Sciatic nerve (tissue), 2 donors: Measurements from ENCODE around the gene EXOSC3. TPM values are rescaled to one million over a fixed set of nuclear protein-coding genes. Genes with fewer than 3 reads are reported as not detected.
A peak's percentile ranks its signal among the peaks of the same experiment; 100 is the strongest.
"Not testable (repeated sequence)": the region's sequence is repeated elsewhere in the genome, so short reads cannot be mapped to it uniquely, and the experiment has no call there.

Experiments
- ATAC-seq: fragments of 200-7000 bp; cut with Tn5 transposase; one replicate; pipeline ENCODE4 v1.9.1; 2020; ENCODE audit warnings: mild to moderate bottlenecking, moderate library complexity
- DNase-seq: peaks from one replicate; pipeline ENCODE4 v3.0.0-alpha.2; 2020; ENCODE audit warnings: low spot score
- intact Hi-C: fragments of 100-400 bp; cut with DNase I; formaldehyde crosslinking; loops from one replicate; pipeline ENCODE4 v1.14.2; 2022
- total RNA-seq: library from RNA; stranded (reverse); fragmentation: NEBNext Ultra II Directional; extraction: Animal tissue kit (Norgen Biotek cat#: 25700); gene quantifications from one replicate; pipeline ENCODE4 v1.2.1, GENCODE V29; 2021
- donor health status: DM: no; HTN: no; CAD: no.
- donor health status: DM: no; HTN: no; CAD: no.

Gene EXOSC3
- total RNA-seq, 1 donor from 2014 or later = 28.0 TPM

DNA sequence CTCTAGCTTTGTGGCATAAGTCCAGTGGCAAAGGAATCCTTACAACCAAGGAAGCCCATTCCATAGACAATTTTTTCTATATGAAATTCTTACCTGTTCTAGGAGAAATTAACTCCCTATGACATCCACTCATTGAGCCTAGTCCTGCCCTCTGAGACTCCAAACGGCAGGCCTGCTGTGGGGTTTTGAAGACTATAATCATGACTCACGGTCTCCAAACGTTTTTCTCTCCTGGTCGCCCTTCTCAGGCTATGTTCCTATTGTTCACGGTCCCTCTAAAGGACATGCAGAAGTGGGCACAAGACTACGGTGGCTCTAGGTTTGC lies 611 bp downstream of the EXOSC3 start:
- intact Hi-C loops = no loop called here

DNA sequence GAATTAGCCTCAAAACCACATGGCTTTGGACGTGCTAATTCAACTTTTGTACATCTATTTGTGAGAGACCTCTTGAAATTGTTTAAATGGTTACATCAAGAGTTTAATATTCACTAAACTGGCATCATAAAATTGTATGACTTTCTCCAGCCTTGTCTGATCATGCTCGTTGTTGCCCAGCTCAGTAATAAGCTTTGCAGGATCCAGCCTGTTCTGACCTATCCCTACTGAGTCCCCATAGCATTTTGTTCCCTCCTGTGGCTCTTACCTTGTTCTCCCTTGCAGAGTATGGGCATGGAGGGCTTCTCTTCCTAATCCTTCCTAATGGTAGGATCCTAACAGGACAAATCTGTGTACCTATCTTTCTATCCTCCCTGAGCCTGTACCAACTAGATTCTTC lies 6.3 kb downstream of the EXOSC3 start:
- ATAC-seq = no peak
- no peak for DNase-seq
- intact Hi-C loops = no loop called here

More for the DNA sequence above, 611 bp downstream of the EXOSC3 start:
- DNase-seq (no peak), ATAC-seq (no peak)

DNA sequence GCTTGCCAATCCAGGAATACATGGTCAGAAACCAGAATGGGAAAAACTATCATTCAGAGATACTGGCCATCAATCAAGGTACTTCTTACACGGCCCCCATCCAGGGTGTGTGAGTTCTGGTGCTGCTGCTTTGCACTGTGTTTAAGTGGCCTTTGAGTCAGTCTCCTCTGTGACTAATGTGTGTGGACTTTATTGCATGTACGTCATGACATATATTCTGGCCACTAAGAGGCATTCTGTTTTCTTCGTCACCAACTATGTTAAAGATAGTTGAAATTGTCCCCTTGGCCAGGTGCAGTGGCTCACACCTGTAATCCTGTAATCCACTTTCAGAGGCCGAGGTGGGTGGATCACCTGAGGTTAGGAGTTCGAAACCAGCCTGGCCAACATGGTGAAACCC lies 8.5 kb downstream of the EXOSC3 start:
- intact Hi-C loops = no loop called here
- no peak for ATAC-seq
- DNase-seq = no peak

DNA sequence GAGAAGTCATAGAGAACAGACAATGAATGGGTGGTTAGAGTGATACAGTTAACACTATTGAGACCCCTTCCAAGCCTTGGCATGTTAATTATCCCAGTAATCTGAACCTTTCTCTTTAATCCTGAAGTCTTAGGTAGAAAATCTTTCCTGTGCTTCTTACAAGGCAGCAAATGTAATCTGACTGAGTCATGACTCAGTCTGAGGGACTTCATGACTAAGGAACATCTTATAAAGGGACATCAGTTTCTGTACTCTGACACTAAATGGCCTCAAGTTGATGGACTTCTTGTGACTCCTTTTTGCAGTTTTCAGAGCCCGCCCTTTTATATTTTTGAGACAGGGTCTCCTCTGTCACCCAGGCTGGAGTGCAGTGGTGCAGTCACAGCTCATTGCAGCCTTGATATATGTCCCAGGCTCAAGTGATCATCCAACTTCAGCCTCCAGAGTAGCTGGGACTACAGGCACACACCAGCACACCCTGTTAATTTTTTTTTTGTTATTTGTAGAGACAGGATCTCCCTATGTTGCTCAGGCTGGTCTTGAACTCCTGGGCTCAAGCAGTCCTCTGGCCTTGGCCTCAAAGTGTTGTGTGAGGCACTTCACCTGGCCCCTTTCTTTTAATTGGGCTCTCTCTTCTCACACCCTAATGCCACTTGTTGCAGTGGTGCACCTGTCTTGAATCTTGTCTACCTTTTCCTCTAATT lies 9.5 kb downstream of the EXOSC3 start:
- ATAC-seq = no peak
- intact Hi-C loops = no loop called here
- DNase-seq = no peak

DNA sequence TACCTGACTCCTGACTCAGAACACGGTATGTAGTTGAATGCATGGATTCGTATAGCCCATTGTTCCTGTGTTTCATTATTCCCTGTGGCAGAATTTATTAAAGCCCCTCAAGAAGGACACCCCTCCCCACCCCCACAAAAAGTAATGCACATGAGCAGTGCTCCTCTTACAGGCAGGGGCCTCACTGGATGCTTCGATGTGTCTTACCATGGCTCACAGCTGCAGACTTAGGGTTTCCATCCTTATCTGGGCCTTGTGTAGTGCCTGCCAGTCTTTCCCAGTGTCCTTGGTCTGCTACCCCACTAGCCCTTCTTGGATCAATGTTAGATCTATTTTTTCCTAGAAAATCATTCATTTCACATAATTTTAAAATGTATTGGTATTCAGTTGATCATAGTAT lies 14.9 kb downstream of the EXOSC3 start:
- intact Hi-C loops = no loop called here
- DNase-seq (no peak), ATAC-seq (no peak)

DNA sequence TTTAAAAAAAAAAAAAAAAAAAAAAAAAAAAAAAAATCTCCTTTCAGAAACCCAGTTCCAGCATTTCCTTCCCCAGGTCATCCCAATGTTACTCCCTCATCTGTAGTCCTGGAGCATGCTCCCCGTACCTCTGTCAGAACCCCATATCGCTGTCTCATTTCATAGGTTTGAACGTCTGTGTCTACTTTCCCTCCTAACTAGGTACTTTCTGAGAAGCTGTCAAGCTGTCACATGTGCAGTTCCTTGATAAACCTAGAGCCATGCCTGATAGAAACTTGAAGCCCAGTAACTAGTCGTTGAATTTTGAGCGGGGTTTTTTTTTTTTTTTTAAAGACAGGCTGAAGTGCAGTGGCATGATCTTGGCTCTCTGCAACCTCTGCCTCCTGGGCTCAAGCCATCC lies 15.6 kb downstream of the EXOSC3 start:
- ATAC-seq (no peak), DNase-seq (no peak)
- intact Hi-C loops = no loop called here

DNA sequence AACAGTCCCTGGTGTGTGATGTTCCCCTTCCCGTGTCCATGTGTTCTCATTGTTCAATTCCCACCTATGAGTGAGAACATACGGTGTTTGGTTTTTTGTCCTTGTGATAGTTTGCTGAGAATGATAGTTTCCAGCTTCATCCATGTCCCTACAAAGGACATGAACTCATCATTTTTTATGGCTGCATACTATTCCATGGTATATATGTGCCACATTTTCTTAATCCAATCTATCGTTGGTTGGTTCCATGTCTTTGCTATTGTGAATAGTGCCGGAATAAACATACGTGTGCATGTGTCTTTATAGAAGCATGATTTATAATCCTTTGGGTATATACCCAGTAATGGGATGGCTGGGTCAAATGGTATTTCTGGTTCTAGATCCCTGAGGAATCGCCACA lies 19.6 kb downstream of the EXOSC3 start:
- DNase-seq, ATAC-seq, intact Hi-C loops: not testable (repeated sequence)

DNA sequence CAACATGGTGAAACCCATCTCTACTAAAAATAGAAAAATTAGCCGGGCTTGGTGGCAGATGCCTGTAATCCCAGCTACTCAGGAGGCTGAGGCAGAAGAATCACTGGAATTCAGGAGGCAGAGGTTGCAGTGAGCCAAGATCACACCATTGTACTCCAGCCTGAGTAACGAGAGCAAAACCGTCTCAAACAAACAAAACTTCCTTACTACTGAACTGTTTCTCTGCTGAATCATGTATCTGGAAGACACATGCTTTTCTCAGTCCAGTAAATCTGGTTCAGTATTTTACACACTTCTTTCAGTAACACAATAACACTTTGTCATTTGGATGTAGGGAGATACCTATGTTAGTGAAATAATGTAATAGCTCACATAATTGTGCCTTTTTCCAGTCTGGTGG lies 23.4 kb downstream of the EXOSC3 start:
- ATAC-seq = no peak
- no peak for DNase-seq
- intact Hi-C loops = no loop called here

DNA sequence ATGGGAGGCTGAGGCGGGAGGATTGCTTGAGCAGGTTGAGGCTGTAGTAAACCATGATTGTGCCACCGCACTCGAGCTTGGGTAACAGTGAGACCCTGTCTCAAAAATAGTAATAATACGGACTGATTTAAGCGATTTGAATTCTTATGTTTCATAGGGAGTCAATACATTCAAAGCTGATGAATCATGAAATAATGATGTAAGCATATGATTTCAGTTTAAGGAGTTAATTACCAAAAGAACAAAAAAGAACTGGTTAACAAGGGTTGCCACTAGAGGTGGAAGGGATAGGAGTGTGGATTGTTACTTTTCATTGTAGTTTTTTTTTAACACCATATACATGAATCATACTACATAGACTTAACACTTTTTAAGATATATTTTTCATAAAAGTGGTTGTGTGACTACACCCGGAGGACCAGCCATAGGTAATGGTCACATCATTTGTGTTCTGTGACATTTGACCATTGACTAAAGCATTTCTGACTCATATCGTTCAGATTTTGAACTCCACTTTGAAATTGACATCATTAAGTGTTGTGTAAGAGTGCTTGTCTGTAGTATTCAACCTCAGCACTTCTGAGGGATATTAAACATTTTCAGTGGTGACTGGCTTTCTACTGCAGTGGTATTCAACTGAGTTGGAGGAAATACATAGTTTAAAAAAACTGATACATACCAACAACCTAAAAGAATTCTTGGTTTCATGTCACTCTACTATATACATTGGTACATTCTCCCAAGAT lies 24.3 kb downstream of the EXOSC3 start:
- ATAC-seq (no peak), DNase-seq (no peak)
- intact Hi-C loops = no loop called here

DNA sequence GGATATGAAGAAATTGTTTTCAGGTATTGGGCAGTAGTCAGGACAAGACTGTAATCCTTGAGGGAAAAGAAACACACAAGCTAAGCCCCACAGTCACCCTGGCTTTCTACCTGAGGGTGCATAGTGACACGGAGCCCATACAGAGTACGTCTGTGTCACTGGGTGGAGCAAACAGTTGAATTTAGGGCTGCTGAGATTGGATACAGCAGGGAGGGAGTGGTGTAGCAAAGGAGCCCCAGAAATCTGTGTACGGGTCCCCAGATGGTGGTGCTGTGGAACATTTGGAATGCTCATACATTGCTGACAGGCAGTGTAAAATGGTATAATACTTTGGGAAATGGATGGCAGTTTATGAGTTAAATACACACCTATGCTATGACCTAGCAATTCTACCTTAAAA lies 26.1 kb downstream of the EXOSC3 start:
- DNase-seq = no peak
- intact Hi-C loops = no loop called here
- ATAC-seq = no peak

DNA sequence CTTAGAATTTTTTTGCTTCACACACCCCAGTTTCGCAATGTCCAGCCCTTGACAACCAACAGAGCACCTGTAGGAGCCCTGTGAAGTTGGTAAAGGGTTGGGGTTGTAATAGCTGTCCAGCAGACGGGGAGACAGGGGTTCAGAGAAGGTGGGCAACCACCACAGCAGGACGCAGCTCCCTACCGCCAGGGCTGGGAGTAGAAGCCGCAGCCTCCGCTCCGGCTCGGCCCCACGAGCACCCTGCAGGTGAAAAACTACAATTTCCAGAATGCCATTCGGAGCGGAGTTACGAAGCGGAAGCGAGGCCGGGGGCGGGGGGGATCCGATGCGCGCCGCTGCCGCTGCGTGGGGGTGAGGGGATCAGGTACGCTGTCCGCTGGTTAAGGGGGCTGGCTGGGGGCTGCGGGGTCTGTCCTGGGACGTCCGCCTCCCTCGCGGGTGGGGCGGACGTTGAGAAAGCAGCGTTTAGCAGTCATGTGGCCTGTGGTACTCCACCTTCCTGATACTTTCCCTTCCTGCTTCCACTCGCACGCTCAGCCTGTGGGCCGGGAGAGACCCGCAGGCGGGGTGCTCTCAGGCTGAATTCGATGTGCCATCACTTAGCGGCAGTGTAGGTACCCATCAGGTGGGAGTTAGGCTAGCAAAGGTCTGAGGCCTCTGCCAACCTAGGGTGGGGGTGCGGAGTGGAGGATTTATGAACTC lies 31.2 kb downstream of the EXOSC3 start, which contains the start of gene TRMT10B:
Gene TRMT10B, plus strand, starts transcription at position 317 of the 702 bp plus-strand sequence. CDS start 8,127 bp downstream, outside the sequence.
- intact Hi-C loops = no loop called here
- DNase-seq (peak; percentile 80), ATAC-seq (peak; percentile 95)

DNA sequence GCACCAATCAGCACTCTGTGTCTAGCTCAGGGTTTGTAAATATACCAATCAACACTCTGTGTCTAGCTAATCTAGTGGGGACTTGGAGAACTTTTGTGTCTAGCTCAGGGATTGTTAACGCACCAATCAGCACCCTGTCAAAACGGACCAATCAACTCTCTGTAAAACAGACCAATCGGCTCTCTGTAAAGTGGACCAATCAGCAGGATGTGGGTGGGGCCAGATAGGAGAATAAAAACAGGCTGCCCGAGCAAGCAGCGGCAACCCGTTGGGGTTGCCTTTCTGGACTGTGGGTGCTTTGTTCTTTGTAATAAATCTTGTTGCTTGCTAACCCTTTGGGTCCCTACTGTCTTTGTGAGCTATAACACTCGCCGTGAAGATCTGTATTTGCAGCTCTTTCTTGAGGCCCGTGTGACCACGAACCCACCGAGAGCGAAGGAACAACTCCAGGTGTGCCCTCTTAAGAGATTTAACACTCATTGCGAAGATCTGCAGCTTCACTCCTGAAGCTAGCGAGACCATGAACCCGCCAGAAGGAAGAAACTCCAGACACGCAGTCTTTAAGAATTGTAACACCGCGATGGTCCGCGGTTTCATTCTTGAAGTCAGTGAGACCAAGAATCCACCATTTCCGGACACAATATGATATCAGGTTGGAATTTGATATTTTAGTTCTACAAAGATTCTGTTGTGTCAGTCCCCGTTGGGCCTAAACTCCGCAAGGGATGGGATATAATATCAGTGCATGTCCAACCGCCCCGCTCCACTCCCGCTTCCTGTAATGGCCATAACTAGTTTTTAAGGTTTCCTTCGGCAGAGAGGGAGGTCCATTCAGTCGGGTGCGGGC lies 32.0 kb downstream of the EXOSC3 start:
- intact Hi-C loops = no loop called here
- DNase-seq (no peak), ATAC-seq (no peak)

DNA sequence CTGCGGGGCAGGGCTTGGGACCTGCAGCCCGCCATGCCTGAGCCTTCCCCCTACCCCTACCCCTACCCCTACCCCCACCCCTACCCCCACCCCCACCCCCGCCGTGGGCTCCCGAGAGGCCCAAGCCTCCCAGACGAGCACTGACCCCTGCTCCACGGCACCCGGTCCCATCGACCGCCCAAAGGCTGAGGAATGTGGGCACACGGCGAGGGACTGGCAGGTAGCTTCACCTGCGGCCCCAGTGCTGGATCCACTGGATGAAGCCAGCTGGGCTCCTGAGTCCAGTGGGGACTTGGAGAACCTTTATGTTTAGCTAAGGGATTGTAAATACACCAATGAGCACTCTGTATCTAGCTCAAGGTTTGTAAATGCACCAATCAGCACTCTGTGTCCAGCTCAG lies 32.8 kb downstream of the EXOSC3 start:
- ATAC-seq, DNase-seq, intact Hi-C loops: not testable (repeated sequence)

DNA sequence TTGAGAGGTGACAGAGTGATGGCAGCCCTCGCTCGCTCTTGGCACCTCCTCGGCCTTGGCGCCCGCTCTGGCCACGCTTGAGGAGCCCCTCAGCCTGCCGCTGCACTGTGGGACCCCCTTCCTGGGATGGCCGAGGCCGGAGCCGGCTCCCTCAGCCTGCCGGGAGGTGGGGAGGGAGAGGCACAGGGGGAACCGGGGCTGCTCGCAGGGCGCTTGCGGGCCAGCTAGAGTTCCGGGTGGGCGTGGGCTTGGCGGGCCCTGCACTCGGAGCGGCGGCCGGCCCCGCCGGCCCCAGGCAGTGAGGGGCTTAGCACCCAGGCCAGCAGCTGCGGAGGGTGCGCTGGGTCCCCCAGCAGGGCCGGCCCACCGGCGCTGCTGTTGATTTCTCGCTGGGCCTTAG lies 33.2 kb downstream of the EXOSC3 start:
- DNase-seq, ATAC-seq, intact Hi-C loops: not testable (repeated sequence)

DNA sequence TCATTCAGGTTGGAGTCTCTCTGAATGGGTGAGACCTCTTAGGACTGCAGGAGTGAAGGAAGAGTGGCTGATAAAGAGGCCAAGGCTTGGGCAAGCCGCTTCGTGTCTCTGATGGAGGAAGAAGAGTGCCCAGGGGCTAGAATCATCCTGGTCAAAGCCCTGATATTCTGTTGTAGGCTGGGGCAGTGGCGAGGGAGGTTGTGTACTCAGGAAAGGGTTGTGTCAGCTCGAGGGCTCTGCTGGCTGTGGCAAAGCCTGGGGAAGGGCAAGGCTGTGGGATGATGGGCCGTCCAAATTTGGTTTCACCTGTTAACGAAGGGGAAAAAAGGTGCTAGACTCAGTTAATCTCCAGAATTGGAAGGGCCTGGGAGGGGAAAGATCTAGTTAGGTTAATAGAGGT lies 33.7 kb downstream of the EXOSC3 start:
- no peak for ATAC-seq
- no peak for DNase-seq
- intact Hi-C loops = no loop called here

DNA sequence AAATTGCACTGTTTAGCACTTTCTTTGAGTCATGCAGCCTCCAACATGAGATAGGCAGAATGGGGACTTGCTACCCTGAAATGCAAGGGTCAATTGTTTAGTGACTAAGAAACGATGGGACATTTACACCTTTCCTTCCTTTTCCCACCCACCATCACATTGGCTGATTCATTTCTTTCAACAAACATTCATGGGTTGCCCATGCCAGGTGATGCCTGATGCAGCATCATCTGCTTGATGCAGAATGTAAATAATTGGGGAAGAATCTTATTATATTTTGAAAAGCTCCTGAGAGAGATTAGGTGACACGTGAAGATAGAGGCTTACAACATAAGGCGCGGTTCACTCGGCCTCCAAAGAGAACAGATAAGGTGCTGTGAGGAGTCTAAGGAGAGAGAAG lies 35.7 kb downstream of the EXOSC3 start:
- intact Hi-C loops = loop anchor here (10.0 kb wide), 1 partner anchor 616 kb away; no protein-coding TSS in a partner anchor
- no peak for ATAC-seq
- DNase-seq = no peak

DNA sequence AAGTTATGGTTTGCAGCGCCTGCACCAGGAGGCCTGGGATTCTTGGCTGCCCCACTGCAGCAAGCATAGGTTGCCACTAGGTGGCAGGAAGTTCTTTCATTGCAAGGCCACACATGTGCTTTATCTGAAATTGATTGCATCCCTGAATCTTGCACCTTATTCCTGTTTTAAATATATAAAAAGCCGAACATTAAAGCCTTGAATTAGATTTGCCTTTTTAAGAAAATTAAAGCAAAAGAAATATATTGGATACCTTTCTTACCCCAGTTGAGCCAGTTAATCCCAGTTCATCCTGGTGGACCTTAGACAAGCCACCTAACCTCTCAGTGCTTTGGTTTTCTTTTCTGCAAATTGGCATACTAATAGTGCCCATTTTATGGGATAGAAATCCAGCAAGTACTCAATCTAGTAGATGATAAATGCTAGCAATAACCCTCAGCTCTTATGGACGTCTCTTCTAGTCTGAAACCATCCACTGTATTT lies 37.6 kb downstream of the EXOSC3 start:
- peak; percentile 75 for ATAC-seq
- intact Hi-C loops = loop anchor here (10.0 kb wide), 1 partner anchor 617 kb away; no protein-coding TSS in a partner anchor

DNA sequence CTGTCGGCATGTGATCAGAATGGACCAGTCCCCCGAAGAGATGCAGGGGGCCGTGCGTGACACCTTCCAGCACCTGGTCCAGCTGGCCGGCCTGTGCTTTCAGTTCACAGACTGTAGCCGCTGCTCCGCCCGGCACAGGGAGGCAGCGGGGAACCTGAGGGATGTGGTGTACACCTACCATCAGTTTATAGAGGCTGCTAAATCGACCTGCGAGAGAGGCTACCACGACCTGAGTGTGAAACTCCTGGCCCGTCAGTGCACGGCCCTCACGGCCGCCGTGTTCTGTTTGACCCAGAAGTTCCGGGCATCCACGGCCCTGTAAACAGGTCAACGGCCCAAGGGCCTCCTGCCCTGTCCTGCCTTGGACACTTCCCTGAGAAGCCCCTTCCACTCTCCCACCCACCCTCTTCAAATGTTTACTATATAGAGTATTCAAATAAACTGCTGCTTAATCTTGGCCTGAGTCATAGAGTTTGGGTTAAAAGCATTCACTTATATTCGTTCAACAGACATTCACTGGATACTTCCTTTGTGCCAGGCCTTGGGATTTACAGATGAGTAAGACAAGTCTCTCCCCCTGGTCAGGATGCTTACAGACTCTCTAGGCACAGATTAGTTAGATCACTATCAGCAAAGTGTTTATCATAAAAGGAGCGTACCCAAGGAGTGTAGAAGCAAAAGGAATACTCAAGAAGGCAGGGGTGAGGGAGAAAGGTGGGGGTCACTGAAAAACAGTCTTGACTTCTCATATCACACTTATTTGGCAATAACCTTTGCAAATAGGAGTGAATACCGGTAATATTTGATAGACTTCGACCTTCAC lies 38.2 kb downstream of the EXOSC3 start:
- intact Hi-C loops = loop anchor here (10.0 kb wide), 1 partner anchor 618 kb away; no protein-coding TSS in a partner anchor
- DNase-seq (no peak), ATAC-seq (no peak)

More for the DNA sequence above, 37.6 kb downstream of the EXOSC3 start:
- peak; percentile 71 for DNase-seq
